Activated CD8-positive, alpha-beta memory T cell treated with anti-CD3 and anti-CD28 coated beads for 1 hour (primary cell): Measurements from ENCODE around the gene PRRX2.
"Not testable (repeated sequence)": the region's sequence is repeated elsewhere in the genome, so short reads cannot be mapped to it uniquely, and the experiment has no call there.

ENCODE experiments used
- DNase-seq, 2 donors: peaks; one replicate each; pipeline ENCODE4 v3.0.0-alpha.2; 2020; ENCODE audit warnings: low read depth in 1 of 2; ENCODE audit errors: extremely low read depth in 1 of 2

PRRX2 gene

DNA sequence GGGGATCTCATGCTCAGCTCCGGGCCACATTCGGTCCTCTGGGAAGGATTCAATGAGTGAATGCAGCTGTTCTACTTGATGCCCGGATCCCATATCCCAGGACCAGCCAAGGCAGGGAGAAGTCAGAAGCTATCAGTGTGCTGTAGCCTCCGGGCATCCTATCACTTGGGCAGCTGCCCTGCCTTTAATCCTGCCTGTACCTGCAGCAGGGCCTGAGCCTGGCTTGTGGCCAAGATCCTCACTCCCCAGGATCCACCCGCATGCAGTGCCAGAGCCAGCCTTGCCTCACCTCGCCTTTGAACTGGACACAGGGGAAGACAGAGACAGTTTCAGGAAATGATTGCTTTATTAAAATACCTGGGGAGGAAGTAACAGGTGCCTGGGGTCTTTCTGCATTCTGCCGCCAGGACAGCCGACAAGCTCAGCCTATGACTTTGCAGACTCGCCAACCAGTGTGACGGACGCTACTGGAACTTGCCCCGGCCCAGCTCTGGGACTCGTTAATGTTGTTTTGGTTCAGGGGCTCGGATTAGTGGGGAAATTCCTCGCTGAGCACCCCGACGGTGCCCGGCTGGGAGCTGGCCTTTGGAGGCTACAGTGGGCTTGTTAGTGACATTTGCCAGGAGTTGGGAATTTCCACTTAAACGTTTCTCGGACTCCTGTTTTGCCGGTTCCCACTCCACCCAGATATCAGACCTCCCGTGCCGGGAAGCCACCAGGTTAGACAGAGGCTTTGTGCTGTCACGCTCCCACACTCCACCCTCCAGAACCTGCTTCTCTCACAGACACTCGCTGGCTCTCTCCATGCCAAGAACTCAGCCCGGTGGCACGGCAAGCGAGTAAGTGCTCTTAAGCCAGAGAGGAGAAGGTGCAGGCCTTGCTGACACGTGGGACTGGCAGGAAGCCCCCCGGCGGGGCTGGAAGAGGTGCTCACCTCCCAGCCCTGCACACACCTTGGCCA, 86.7 kb downstream of the PRRX2 start:
- DNase-seq: no peak

DNA sequence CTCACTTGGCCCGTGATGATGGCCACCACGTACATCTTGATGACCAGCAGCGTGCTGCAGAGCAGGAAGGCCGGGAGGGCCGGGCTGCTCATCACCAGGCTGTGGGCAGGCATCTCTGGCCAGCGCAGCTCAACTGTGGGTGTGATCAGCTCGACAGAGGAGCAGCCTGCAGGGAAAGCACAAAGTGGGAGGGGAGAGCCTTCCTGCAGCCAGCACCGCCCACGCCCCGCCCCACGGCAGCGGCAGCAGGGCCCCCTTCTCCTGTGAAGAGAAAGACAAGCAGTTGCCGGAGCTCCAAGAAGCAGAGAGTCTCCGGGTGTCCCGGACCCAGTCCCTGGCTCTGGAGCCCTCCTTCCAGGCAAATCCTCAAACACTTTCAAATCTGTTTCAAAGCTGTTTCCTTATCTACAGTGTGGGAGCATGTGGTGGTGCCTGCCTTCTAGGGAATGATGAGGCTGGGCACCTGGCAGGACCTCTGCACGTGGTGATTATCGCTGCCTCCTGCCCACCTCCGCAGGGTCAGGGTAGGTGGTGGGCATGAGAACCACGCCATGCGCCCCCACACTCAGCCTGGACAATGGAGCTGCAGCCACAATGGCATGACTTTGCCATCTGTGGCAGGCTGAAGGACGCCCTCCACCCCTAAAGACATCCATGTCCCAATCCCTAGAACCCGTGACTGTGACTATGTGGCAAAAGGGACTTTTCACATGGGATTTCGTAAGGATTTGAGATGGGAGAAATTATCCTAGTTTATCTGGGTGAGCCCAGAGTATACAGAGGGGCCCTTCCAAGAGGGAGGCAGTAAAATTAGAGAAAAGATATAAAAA, 87.7 kb downstream of the PRRX2 start, which contains the start of gene PTGES:
Gene PTGES (minus strand): TSS at position 143 of the 830 bp plus-strand sequence. CDS start 30 bp downstream, at position 113.
- peak in 1 of 2 donors; percentile 19 for DNase-seq

DNA sequence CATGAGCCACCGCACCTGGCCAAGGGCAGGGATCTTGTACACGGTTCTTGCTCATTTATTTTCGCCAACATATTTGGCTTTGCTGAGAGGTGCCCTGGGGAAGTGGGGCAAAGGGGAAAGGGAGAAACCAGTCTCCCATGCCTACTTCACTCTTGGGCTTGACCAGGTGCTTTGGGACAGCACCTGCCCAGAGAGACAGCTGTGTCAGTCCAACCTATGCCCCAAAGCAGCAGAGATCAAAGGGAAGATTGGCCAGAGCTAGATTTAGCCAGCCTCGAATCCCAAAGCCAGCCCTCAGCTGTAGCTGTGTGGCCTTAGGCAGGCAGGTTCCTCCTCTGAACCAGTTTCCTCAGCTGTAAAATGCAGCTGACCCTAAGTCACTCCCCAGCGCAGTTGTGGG, 89.7 kb downstream of the PRRX2 start:
- DNase-seq: no peak

DNA sequence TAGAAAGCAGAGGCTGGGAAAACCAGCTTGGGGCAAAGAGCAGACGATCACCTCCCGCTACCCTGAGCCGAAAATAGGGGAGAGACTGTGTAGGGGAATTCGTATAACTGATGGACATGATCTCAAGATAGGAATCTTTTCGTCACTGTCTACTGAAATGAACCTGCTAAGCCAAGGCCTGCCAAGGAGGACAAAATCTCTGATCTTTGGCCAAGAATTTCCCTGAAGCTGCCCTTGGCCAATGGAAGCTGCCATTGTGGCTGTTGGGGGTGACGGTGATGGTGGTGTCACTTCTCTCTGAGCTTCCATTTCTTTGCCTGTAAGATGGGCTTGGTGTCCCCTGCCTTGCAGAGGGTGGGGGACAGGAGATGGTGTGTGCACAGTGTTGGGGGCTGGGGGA, 90.7 kb downstream of the PRRX2 start:
- DNase-seq: no peak

DNA sequence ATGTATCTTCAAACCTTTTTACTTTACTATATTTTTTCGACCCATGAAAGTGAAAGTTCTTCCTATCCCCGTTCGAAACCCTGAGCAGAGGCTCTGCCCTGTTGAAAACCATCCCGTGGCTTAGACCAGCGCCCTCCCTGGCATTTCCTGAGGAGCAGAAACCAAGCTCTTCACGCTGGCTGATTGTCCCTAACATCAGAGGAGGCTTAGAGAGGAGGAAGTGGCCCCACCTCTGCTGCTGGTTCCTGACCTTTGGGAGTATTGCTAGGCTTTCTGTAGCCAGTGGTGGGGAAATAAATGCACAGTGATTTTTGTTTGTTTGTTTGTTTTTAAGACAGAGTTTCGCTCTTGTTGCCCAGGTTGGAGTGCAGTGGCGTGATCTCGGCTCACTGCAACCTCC, 91.6 kb downstream of the PRRX2 start:
- DNase-seq: no peak

DNA sequence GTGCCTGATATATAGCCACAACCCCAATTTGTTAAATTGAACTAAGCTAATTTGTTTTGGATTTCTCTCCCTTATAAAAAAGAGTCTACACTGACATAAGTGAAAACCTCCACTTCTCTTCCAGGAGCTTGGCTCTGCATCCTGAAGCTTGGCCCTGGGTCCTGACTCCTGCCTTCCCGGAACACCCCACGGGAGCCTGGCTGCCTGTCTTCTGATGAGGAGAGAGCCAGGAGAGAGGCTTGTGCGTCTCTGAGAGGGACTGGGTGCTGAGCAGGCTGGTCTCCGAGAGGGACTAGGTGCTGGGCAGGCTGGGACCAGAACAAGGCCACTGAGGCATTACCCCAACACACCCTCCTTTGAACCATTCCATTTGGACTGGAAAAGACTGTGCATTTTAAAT, 93.9 kb downstream of the PRRX2 start:
- no peak for DNase-seq

DNA sequence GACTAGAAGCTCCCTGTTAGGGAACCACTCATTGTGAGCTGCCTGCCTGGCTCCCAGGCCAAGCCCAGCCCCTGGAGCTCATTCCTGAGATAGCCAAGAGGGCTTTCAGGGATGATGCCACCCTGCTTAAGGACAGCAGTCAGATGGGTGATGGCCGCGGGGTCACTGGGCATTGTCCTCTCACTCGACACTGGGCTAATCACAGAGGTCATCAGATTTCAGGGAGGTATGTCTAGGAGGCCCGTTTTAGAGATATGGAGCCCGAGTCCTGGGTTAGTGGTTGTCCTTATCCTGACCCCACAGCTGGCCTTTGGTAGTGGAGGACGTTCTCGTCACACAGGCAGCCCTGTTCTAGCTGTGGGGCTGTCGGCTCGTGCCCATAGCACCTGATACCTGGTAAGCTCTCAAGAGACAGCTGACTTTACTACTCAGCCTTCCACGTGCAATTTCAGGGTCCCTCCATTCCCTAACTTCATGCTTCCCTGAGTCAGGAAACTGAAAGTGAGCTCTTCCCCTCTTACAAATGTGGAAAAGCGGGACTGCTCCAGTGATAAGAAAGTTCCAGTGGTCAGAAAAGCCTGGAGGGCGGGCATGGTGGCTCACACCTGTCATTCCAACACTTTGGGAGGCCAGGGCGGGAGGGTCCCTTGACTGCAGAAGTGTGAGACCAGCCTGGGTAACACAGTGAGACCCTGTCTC, 94.5 kb downstream of the PRRX2 start:
- no peak for DNase-seq

DNA sequence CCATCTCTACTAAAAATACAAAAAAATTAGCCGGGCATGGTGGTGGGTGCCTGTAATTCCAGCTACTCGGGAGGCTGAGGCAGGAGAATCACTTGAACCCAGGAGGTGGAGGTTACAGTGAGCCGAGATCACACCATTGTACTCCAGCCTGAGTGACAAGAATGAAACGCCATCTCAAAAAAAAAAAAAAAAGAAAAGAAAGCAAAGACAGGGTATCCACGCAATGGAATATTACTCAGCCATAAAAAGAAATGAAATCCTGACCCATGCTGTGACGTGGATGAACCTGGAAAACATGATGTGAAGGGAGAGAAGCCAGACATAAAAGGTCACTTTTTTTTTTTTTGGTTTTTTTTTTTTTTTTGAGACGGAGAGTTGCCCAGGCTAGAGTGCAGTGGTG, 95.3 kb downstream of the PRRX2 start:
- not testable (repeated sequence) for DNase-seq

DNA sequence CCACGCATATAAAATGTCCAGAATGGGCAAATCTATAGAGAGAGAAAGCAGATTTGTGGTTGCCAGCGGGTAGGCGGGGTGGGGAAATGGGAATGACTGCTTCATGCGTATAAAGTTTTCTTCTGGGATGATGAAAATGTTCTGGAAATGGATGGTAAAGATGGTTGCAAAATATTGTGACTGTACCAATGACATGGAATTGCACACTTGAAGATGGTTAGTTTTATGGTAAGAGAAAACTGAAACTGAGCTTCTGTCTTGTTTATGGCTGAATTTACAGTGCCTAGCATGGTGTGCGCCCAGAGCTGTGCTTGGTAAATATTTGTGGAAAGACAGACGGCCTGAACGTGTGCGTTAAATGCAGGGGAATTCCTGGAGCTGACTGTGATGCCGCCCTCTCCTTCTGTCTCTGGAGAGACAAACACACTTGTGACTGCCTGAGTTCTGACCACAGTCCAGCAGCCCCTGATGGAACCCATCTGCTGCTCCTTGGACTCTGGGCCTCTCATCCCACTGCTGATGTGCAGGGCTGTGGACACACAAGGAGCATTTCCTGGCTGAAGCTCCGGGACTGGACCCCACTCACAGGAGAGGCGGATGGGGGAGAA, 96.0 kb downstream of the PRRX2 start:
- no peak for DNase-seq

DNA sequence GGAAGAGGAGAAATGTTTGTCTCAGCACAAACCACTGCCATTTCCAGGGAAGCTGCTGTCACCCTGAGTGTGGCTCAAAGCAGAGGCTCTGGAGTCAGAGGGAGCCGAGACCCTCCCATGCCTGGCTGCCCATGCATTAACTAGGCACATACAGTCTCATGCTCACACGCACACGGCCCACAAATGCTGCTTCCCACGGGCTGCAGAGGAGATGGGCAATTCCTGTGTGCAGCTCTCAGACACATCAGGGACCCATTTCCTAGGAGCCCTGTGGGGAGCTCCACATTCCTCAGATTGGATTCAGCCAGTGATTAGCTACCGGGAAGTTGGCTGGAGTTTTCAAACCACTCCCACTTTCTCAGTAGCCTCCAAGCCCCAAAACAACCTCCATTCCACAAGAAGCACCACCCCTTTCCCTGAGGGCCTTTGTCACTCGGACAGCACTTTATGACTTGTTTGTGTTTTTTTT, 96.5 kb downstream of the PRRX2 start:
- DNase-seq: no peak

DNA sequence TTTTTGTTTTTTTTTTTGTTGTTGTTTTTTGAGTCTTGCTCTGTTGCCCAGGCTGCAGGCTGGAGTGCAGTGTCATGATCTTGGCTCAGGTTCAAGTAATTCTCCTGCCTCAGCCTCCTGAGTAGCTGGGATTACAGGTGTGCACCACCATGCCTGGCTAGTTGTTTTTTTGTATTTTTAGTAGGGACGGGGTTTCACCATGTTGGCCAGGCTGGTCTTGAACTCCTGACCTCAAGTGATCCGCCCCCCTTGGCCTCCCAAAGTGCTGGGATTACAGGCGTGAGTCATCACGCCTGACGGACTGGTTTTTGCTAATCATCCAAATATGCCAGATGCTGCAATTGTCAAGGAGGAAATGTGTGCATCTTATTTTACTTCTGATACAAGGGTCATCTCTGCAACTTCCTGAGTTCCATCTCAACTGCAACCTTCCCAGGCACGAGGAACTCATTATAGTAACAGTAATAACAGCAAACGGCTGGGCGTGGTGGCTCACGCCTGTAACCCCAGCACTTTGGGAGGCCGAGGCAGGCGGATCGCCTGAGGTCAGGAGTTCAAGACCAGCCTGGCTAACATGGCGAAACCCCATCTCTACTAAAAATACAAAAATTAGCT, 97.0 kb downstream of the PRRX2 start:
- not testable (repeated sequence) for DNase-seq

DNA sequence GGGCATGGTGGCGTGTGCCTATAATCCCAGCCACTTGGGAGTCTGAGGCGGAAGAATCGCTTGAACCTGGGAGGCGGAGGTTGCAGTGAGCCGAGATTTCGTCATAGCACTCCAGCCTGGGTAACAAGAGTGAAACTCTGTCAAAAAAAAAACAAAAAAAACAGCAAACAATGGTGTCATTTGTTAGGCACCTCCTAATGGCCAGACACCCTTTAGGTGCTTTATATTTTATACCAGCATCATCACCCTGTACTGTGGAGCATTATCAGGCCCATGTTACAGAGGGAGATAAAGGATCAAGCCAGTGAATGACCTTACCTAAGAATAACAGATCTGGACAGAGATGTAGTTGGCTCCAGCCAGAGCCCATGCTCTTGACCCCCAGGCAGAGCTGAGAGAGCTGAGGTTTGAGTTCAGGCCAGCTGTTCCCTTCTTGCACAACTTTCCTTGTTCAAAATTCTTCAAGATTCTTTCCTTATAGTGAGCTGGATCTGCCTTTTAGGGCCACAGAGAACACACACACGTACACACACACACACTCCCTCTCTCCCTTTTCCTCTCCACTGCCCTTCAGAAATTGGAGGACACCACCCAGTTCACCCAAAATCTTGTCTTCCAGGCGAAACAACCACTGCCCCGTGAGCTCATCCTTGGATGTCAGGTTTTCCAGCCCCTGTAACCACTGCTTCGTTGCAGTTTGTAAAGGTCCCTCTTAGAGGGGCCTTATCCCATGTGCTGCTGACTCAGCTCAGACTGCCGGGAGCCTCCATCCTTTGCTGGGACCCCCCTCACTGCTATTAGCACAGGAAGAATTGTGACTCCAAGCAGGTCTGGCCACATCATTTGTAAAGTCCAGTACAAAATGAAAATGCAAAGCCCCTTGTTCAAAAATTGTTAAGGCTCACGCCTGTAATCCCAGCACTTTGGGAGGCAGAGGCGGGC, 97.8 kb downstream of the PRRX2 start:
- no peak for DNase-seq

DNA sequence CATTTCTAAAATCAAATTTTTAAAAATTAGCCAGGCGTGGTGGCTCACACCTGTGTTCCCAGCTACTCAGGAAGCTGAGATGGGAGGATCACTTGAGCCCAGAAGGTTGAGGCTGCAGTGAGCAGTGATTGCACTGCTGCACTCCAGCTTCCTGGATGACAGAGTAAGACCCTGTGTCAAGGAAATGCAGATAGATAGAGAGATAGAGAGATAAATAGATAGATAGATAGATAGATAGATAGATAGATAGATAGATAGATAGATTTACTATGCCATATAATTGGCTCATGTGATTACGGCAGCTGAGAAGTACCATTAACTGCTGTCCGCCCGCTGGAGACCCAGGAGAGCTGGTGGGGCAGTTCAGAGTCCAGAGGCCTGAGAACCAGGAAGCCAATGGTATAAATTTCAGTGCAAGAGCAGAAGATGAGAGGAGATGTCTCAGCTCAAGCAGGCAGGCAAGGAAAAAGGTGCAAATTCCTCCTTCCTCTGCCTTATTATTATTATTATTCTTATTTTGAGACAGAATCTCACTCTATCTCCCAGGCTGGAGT, 100.4 kb downstream of the PRRX2 start:
- DNase-seq: no peak

DNA sequence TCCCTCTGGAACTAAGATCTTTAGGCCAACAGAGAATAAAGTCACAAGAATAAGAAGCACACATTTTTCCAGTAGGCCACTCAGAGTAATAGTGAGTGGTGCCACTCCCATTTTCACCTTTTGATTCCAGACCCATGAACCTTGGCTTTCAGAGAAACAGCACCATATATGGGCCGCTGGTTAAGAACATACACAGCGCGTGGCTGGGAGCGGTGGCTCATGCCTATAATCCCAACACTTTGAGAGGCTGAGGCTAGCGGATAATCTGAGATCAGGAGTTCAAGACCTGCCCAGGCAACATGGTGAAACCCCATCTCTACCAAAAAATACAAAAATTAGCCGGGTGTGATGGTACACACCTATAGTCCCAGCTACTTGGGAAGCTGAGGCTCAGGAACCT, 103.0 kb downstream of the PRRX2 start:
- no peak for DNase-seq

DNA sequence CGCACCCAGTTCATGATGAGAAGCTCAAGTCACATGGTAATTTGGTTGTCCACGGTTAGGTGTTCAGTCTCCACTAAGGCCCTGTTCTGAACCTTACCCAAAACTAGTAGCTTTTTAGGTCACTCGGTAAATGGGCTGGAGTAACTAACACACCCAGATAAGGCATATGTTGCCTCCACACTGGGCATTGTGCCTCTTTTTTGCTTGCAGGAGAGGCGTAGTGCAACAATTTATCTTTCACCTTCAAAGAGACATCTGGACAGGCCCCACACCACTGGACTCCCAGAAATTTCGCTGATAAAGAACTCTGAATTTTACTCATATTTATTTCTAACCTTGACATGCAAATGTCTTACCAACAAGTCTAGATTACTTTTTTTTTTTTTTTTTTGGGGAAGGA, 104.2 kb downstream of the PRRX2 start:
- DNase-seq: no peak

DNA sequence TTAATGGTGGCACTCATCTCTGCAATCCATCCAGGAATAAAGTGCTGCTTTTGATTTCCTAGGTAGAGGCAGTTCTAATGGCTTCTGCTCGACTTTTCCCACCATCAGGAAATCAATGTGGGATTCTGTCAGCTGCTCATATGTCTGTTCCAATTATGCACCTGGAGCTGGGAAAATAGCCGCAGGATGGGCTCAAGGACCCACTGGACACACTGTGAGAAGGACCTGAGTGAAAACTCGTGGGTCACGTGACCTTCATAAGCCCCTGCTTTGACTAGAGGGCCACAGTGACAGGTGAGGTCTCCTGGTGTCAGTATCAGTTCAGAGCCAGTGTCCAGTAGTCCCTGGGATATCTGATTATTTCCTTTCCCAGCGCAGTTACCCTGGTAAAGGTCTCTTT, 105.3 kb downstream of the PRRX2 start:
- DNase-seq: no peak
